NT2/D1 (cell line): Measurements from ENCODE around the gene COG6.
A peak's percentile ranks its signal among the peaks of the same experiment; 100 is the strongest.

ENCODE experiments used
- DNase-seq: peaks from one replicate; pipeline ENCODE4 v3.0.0-alpha.2; 2011; ENCODE audit warnings: low read depth, low spot score
- H3K27me3 ChIP-seq: 2 replicates; pipeline ENCODE4 v1.6.0; 2011; ENCODE audit warnings: mild to moderate bottlenecking; ENCODE audit not compliant: insufficient read length, insufficient read depth
- H3K36me3 ChIP-seq: 2 replicates; pipeline ENCODE4 v1.6.1; 2011; ENCODE audit warnings: mild to moderate bottlenecking, low read length, mixed read lengths; ENCODE audit not compliant: insufficient read depth, insufficient read length
- H3K4me1 ChIP-seq: 2 replicates; pipeline ENCODE4 v1.5.1; 2011; ENCODE audit not compliant: insufficient read depth, insufficient read length
- H3K4me3 ChIP-seq: 2 replicates; pipeline ENCODE4 v1.5.1; 2011; ENCODE audit warnings: low read depth; ENCODE audit not compliant: insufficient read length
- H3K9ac ChIP-seq: 2 replicates; pipeline ENCODE4 v1.6.0; 2011; ENCODE audit warnings: low read depth; ENCODE audit not compliant: insufficient read length
- H3K9me3 ChIP-seq: 2 replicates; pipeline ENCODE4 v1.5.1; 2011; ENCODE audit warnings: mild to moderate bottlenecking, low read length; ENCODE audit not compliant: insufficient read depth
- SUZ12 ChIP-seq: IDR thresholded peaks from 2 replicates; pipeline ENCODE4 v1.6.1; 2011; ENCODE audit not compliant: insufficient read length, insufficient read depth; ENCODE audit errors: extremely low read depth
- YY1 ChIP-seq: IDR thresholded peaks from 2 replicates; pipeline ENCODE4 v1.6.1; 2011; ENCODE audit not compliant: insufficient read length, insufficient read depth
- ZNF274 ChIP-seq: IDR thresholded peaks from 2 replicates; pipeline ENCODE4 v1.6.1; 2011; ENCODE audit warnings: mild to moderate bottlenecking, low read depth, low read length

COG6 gene

GRCh38 chr13:39663508-39663907 is 8.0 kb downstream of the COG6 start:
- DNase-seq = no peak
- Histone ChIP-seq H3K9me3 (no peaks in the 10 kb centered on the region), H3K36me3 (peaks cover 30% of the 10 kb centered on the region), H3K4me1 (no peaks in the 10 kb centered on the region), H3K27me3 (no peaks in the 10 kb centered on the region), H3K4me3 (no peak overlapping the region), H3K9ac (no peak overlapping the region)
- TF ChIP-seq SUZ12 (no peak), ZNF274 (no peak), YY1 (no peak)

- Histone ChIP-seq H3K4me1 (no peaks in the 10 kb centered on the region), H3K4me3 (no peak overlapping the region), H3K9ac (no peak overlapping the region), H3K27me3 (no peaks in the 10 kb centered on the region), H3K36me3 (peaks cover 30% of the 10 kb centered on the region), H3K9me3 (no peaks in the 10 kb centered on the region)
- TF ChIP-seq ZNF274 = no peak
- TF ChIP-seq SUZ12 = no peak
- TF ChIP-seq YY1 = no peak
- DNase-seq = no peak
Observed at GRCh38 chr13:39663958-39664357, 8.5 kb downstream of the COG6 start.

GRCh38 chr13:39665763-39666162 is 10.3 kb downstream of the COG6 start:
- Histone ChIP-seq H3K4me3 (no peak overlapping the region), H3K36me3 (peaks cover 18% of the 10 kb centered on the region), H3K9ac (no peak overlapping the region), H3K27me3 (no peaks in the 10 kb centered on the region), H3K4me1 (no peaks in the 10 kb centered on the region), H3K9me3 (no peaks in the 10 kb centered on the region)
- no peak for DNase-seq
- no peak for TF ChIP-seq YY1
- TF ChIP-seq ZNF274 = no peak
- TF ChIP-seq SUZ12 = no peak

DNA sequence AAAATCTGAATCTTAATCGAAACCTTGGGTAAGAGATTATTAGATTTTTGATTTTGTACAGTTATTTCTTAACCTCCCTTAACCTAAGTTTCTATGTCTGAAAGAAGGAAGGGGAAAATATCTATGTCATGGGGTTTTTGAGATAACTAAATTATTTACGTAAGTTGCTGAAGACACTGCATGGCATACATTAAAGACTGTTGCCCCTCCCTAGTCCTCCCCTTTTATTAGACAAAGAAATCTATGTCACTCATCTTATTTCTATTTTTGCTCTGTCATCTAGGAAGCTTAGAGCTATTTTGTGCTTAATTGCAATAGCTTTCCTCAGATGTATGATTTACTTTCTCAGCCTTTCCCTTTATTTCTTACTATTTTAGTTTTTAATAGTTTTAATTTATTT is 15.0 kb downstream of the COG6 start:
- no peaks in the 10 kb centered on the region for H3K4me1 ChIP-seq
- H3K36me3 ChIP-seq = peaks cover 7% of the 10 kb centered on the region
- TF ChIP-seq SUZ12 (no peak), YY1 (no peak), ZNF274 (no peak)
- DNase-seq = no peak
- no peak overlapping the region for H3K4me3 ChIP-seq
- H3K9ac ChIP-seq = no peak overlapping the region
- no peaks in the 10 kb centered on the region for H3K27me3 ChIP-seq
- peaks cover 5% of the 10 kb centered on the region; the same call in 1 of the 2 replicates for H3K9me3 ChIP-seq

- H3K36me3 ChIP-seq = no peaks in the 10 kb centered on the region
- TF ChIP-seq YY1 = no peak
- no peak for TF ChIP-seq SUZ12
- no peak for TF ChIP-seq ZNF274
- no peak overlapping the region for H3K4me3 ChIP-seq
- H3K4me1 ChIP-seq = no peaks in the 10 kb centered on the region
- peaks cover 5% of the 10 kb centered on the region; the same call in 1 of the 2 replicates for H3K9me3 ChIP-seq
- DNase-seq = no peak
- H3K9ac ChIP-seq = no peak overlapping the region
- H3K27me3 ChIP-seq = no peaks in the 10 kb centered on the region
Observed at GRCh38 chr13:39672378-39673132, 17.1 kb downstream of the COG6 start.

DNA sequence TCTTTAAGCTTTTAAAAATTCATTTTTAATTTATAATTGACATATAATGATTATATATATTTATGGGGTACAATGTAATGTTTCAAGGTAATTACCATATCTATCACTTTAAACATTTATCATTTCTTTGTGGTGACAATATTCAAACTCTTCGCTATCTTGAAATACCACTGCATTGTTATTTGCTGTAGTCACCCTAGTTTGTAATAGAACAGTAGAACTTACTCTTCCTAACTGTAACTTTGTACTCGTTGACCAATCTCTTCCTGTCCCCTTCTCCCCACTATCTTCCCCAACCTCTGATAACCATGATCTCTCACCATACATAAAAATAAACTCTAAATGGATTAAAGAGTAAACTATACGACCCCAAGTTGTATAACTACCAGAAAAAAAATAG is 20.4 kb downstream of the COG6 start:
- H3K4me1 ChIP-seq = no peaks in the 10 kb centered on the region
- DNase-seq = no peak
- H3K9ac ChIP-seq = no peak overlapping the region
- no peaks in the 10 kb centered on the region for H3K27me3 ChIP-seq
- H3K36me3 ChIP-seq = peaks cover 5% of the 10 kb centered on the region
- no peak overlapping the region for H3K4me3 ChIP-seq
- TF ChIP-seq ZNF274 = no peak
- no peak for TF ChIP-seq SUZ12
- TF ChIP-seq YY1 = no peak
- H3K9me3 ChIP-seq = peaks cover 9% of the 10 kb centered on the region

DNA sequence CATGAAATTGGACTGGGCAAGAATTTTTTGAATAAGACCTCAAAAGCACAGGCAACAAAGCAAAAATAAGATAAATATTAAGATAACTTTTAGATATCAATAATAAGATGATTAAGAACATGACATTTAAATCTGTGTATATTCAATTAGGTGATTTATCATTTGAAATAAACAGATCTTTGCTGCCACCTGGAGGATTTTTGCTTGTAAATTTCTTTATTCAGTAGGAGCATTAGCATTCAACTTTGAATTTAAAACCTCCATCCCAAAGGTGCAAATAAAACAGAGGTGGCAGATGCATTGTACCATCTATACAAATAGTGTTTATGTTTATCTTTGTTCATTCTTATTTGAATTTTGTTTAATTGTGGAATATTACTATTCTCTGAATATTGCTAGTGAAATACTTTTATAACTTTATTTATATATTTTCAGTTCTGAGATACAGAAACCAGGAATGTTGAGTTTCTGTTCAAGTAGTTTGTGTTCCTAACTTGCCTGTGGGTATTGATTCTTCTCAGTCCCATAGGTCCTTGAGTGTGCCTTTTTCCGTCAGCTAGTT is 20.9 kb downstream of the COG6 start:
- no peak overlapping the region for H3K9ac ChIP-seq
- peak; percentile 15 for DNase-seq
- H3K4me3 ChIP-seq = no peak overlapping the region
- peaks cover 9% of the 10 kb centered on the region for H3K9me3 ChIP-seq
- peaks cover 9% of the 10 kb centered on the region for H3K36me3 ChIP-seq
- H3K27me3 ChIP-seq = no peaks in the 10 kb centered on the region
- no peaks in the 10 kb centered on the region for H3K4me1 ChIP-seq
- TF ChIP-seq YY1 = no peak
- TF ChIP-seq ZNF274 = no peak
- no peak for TF ChIP-seq SUZ12
